HG02981 (cell line): Measurements from ENCODE around the gene MPHOSPH10.
"Not testable (repeated sequence)": the region's sequence is repeated elsewhere in the genome, so short reads cannot be mapped to it uniquely, and the experiment has no call there.

ENCODE experiments used
- ATAC-seq: cut with Tn5 transposase; IDR thresholded peaks from one replicate; pipeline ENCODE4 v1.9.1; 2021; ENCODE audit warnings: mild to moderate bottlenecking, moderate library complexity; ENCODE audit not compliant: unreplicated experiment

MPHOSPH10 gene

GRCh38 chr2:71130152-71130904, at the start of gene MPHOSPH10, which contains the start of gene MCEE:
Gene MPHOSPH10, plus strand, starts transcription at chr2:71130634. Its CDS starts 32 bp downstream, at chr2:71130666.
Gene MCEE, minus strand, starts transcription at chr2:71130229. Its CDS starts 10 bp downstream, at chr2:71130219.
- ATAC-seq, result peak; percentile 88

DNA sequence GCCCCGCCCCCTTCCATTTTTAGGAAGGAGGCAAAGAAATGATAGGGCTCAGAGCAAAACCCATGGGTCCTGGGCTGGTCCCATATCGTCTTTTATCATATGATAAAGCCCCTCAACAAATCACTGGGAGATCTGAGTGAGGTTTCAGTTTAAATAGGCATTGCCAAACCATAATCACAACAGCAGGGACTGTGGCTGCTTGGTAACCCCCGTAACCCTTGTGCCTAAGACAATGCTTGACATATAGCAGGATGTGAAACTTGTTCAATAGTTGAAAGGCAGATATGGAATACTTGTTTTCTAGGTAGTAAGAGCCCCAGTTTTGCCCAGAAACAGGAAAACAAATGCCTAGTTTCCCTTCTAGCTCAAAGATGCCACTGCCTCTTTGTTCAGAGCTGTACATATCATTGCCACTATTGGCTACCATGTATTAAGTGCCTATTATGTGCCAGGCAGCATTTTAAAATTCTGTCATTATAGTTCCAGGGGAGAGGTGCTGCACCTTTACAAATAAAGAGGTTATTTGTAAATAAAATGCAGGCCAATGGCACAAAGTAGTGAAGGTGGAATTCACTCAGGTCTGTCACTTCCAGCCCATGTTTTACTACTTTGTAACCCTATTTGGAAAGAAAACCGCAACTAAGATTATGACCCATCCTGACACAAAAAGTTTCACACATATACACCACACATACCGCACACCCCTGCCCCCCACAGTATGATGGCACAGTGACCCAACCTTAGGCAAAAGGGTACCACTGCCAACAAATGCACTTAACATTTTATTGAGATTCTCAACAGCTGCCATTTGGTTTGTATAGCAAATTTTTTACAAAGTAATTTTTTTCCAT, 47.8 kb upstream of the MPHOSPH10 start:
- no peak for ATAC-seq

DNA sequence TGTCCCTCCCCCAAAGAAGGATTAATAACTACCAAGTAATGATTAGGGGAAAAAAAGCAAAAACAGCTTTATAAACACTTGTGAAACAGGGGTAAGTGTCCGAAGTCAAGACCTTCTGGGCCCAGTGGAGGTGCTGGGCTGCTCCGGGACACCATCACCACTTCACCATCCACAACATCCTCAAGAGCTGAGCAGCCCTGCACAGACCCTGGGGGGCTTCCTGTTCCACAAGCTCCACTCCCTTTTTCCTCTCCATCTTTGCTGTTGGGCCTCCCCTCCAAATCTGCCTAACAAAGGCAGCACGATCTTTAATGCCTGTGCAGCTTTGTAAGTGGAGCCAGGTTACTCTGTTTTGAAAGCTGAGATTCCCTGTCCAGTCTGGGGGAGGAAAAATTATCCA, 47.1 kb upstream of the MPHOSPH10 start:
- ATAC-seq, result not testable (repeated sequence)

GRCh38 chr2:71083752-71084312, 46.6 kb upstream of the MPHOSPH10 start:
- not testable (repeated sequence) for ATAC-seq

DNA sequence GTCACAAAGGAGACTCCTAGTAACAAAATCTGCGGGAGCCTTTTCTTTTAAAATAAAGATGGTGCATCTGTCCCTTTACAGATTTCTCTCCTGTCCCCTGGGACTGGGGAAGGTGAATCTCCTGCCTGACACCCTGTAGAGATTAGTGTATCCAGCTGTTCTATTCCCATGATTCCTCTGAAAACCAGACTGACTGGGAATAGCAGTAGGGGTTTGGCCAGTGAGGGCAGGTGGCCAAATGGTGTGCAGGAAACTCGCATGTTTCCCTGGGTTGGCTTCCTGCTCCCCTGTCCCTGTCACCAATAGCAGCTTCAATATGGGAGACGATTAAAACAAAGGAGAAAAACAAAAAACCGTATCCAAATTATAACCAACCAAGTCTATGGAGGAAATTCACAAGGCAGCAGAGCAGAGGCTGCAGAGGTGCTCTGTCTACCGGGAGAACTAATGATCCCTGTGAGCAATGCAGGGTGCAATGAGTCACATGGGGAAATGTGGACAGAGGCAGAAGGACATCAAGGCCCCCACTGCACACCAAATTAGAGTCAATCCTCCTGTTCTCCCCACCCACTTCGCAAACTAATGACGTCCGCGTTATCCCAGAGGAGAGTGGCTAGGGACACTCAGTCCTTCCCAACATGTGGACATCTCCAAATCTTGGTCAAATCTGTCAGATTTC, 45.0 kb upstream of the MPHOSPH10 start:
- not testable (repeated sequence) for ATAC-seq

GRCh38 chr2:71089475-71089874, 41.0 kb upstream of the MPHOSPH10 start:
- ATAC-seq, result not testable (repeated sequence)

- ATAC-seq, result not testable (repeated sequence)
Measured at GRCh38 chr2:71091808-71092207, 38.6 kb upstream of the MPHOSPH10 start.

GRCh38 chr2:71092491-71093260, 37.8 kb upstream of the MPHOSPH10 start:
- ATAC-seq, result not testable (repeated sequence)

- ATAC-seq, result no peak
Measured at GRCh38 chr2:71100195-71100964, 30.1 kb upstream of the MPHOSPH10 start.

GRCh38 chr2:71101656-71102055, 28.8 kb upstream of the MPHOSPH10 start:
- no peak for ATAC-seq

DNA sequence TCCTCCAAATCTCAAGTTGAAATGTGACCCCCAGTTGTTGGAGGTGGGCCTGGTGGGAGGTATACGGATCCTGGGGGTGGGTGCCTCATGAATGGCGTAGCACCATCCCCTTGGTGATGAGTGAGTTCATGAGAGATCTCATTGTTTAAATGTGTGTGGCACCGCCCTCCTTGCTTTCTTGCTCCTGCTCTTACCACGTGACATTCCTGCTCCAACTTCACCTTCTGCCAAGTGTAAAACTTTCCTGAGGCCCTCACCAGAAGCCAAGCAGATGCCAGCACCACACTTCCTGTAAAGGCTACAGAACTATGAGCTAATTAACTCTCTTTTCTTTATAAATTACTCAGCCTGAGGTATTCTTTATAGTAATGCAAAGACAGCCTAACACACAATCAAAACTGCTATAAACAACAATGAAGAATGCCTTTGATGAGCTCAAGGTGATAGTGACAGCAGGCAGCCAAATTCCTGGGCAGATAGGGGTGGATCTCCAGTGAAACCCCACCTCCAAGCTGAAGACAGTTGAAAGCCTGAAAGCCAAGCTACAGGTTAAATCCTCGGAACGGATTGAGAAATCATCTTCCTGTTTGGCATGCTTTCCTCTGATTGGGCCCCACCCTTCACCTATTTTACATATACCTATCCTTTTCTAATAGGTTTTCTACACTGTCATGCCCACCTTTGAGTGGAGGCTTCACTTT, 27.3 kb upstream of the MPHOSPH10 start:
- no peak for ATAC-seq

DNA sequence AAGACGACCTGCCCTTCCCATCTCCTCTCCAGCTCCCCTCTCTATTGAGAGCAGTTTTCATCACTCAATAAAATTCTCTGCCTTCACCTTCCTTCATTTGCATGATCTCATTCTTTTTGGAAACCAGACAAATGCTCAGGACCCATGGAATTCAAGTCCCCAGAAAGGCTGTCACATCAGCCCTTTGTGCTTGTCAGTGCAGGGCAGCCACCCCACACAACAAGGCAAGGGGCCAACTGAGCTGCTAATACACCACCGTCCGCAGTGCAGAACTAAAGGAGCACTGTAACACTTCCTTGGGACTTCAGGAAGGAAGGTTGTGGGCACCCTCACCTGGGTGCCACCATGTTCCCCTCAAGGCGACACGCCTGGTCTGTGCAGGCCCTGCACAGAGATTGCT, 26.6 kb upstream of the MPHOSPH10 start:
- ATAC-seq, result no peak

DNA sequence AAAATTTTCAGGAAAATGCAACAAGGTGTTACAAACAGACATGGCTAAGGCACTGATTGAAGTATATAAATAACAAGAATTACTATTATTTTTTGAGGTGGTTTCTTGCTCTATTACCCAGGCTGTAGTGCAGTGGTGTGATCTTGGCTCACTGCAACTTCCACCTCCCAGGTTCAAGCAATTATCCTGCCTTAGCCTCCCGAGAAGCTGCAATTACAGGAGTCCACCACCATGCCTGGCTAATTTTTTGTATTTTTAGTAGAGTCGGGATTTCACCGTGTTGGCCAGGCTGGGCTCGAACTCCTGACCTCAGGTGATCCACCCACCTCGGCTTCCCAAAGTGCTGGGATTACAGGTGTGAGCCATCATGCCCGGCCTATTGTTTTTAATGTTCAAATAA, 24.0 kb upstream of the MPHOSPH10 start:
- ATAC-seq, result not testable (repeated sequence)

GRCh38 chr2:71108091-71108490, 22.3 kb upstream of the MPHOSPH10 start:
- no peak for ATAC-seq

DNA sequence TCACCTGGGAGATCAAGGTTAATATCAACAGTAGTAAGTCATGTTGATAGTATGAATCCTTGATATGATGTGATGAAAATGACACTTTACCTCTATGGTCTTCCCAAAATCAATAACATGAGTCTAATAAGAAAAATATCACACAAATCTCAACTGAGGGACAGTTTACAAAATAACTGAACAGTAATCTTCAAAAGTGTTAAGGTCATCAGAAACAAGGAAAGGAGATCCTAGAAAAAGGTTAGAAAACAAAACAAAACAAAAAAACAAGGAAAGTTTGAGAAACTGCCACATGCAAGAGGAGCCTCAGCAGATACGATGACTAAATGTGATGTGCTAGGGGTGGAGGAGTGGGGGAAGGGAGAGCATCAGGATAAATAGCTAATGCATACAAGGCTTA, 16.6 kb upstream of the MPHOSPH10 start:
- ATAC-seq, result no peak

GRCh38 chr2:71117063-71117462, 13.4 kb upstream of the MPHOSPH10 start:
- ATAC-seq, result no peak

DNA sequence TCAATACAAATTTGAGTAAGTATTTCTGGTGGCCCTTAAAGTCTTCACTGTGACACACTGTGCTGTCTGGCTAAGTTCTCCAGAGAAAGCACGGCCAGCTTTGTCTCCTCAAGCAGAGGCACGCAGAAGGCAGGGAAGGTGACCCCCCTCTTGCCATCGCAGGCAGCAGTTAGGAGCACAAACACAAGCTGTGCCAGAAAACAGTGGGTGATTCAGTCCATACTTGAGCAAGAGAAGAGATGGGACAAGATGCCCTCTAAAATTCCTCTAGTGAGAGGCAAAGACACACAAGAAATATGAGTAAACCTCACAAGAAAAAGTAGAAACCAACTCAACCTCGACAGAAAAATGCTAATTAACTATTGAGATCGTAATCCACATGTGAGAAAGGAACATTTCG, 10.2 kb upstream of the MPHOSPH10 start:
- no peak for ATAC-seq

- ATAC-seq, result no peak
Measured at GRCh38 chr2:71121479-71121878, 9.0 kb upstream of the MPHOSPH10 start.
